ENCODE data around the gene MTM1.

DNA sequence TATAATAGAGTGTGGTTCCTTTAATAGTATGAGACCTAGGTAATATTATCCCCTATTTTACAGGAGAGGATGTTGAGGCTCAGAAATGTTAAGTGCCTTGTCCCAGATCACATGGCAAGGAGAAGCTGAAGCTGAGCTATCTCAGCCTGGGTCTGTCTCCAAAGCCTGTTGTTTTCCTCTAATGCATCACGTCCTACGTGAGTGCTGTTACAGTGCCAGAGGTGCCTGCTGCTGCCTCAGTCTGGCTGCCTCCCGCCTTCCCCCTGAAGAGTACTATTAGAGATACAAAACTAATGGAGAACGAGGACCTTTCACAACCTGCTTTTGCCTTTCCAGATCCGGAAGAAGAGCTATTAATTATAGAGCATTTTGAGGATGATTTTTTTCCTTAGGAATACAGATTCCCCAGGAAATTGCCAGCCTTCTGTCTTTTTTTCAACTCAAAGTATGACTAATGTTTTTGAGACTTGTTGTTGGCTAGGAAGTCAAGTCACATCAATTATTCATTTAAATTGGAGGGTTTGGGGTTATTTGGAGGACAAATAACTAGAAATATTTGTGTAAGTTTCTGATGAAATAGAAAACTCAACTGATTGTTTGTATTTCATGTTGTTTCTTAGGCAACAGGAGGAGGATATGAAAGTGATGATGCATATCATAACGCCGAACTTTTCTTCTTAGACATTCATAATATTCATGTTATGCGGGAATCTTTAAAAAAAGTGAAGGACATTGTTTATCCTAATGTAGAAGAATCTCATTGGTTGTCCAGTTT is 80.9 kb downstream of the MTM1 start:
- TF ChIP-seq, protein P1, sequence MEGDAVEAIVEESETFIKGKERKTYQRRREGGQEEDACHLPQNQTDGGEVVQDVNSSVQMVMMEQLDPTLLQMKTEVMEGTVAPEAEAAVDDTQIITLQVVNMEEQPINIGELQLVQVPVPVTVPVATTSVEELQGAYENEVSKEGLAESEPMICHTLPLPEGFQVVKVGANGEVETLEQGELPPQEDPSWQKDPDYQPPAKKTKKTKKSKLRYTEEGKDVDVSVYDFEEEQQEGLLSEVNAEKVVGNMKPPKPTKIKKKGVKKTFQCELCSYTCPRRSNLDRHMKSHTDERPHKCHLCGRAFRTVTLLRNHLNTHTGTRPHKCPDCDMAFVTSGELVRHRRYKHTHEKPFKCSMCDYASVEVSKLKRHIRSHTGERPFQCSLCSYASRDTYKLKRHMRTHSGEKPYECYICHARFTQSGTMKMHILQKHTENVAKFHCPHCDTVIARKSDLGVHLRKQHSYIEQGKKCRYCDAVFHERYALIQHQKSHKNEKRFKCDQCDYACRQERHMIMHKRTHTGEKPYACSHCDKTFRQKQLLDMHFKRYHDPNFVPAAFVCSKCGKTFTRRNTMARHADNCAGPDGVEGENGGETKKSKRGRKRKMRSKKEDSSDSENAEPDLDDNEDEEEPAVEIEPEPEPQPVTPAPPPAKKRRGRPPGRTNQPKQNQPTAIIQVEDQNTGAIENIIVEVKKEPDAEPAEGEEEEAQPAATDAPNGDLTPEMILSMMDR (IDR thresholded peaks at IDR 0.05; ENCODE audit: poor library complexity), result no peak
- TF ChIP-seq EZH2phosphoT487 (IDR thresholded peaks at IDR 0.05; ENCODE audit: low read depth, severe bottlenecking, unreplicated experiment), result no peak

Measured in hepatocyte (in vitro differentiated cells).